Loucy (cell line): ENCODE results near the gene CDO1.

Experiments
- EZH2phosphoT487 ChIP-seq: fragments of 200-600 bp; IDR thresholded peaks from 2 replicates; pipeline ENCODE4 v1.6.1; 2018; ENCODE audit warnings: antibody characterized with exemption, mild to moderate bottlenecking, moderate library complexity, borderline replicate concordance
- TF ChIP-seq, protein P1 (sequence below): fragments of 200-600 bp; sonication (generic); conservative IDR thresholded peaks from 2 replicates; pipeline ENCODE4 v1.5.1; 2014; ENCODE audit warnings: mild to moderate bottlenecking, antibody characterized with exemption, low read length

DNA sequence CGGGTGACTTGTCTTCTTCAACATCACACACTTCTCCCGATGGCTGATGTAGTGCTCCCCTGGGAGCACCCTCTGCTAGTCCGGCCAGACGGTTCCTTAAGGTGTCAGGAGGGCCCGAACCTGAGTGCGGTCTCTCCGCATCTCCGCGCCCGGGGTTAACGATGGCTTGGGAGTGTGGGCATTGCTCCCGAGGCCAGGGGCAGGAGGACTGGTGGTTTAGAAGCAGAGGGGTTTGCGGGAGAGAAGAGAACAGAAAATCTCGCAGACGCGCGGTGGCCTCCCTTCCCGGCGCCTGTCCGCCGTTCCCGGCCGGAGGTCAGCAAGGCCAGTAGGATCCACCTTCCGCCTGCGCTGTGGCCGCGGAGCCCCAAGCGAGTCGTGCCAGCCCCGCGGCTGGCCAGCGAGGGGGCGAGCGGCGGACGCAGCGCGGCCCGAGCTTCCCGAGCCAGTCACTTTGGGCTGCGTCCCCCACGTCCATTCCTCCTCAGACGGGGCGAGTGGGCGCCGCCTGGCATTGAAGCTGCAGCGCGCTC lies 700 bp downstream of the CDO1 start:
- TF ChIP-seq, protein P1, sequence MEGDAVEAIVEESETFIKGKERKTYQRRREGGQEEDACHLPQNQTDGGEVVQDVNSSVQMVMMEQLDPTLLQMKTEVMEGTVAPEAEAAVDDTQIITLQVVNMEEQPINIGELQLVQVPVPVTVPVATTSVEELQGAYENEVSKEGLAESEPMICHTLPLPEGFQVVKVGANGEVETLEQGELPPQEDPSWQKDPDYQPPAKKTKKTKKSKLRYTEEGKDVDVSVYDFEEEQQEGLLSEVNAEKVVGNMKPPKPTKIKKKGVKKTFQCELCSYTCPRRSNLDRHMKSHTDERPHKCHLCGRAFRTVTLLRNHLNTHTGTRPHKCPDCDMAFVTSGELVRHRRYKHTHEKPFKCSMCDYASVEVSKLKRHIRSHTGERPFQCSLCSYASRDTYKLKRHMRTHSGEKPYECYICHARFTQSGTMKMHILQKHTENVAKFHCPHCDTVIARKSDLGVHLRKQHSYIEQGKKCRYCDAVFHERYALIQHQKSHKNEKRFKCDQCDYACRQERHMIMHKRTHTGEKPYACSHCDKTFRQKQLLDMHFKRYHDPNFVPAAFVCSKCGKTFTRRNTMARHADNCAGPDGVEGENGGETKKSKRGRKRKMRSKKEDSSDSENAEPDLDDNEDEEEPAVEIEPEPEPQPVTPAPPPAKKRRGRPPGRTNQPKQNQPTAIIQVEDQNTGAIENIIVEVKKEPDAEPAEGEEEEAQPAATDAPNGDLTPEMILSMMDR, result no peak
- TF ChIP-seq EZH2phosphoT487, result no peak
